ENCODE measurements around the gene CPNE8.

CPNE8 gene

DNA sequence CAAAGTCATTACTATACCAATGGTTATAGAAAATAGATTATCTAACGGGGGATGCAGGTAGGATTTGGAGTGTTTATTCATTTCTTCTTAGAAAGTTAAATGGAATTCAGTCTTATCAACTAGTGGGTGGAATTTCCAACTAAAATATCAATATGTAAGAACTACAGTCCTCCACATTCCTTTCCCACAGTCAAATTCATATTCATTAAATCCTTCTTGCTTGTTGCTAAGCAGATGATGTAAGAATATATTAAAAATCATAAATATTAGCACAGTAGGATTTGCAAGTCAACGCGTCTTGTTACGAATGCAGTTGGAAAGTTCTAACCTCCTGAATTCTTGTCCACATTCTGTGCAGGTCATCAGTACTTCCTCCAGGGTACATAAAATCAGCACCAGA, 259.2 kb downstream of the CPNE8 start:
- DNase-seq = no peak

DNA sequence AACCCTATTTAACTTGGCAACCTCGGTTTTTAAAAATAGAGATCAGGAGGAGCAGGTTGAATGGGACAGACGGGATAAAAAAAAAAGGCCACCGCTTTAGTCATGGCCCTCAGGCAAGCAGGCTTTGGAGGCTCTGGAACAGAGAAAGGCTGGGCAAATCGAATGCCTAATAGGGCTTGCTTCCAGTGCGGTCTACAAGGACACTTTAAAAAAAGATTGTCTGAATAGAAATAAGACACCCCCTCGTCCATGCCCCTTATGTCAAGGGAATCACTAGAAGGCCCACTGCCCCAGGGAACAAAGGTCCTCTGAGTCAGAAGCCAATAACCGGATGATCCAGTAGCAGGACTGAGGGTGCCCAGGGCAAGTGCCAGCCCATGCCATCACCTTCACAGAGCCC, 265.8 kb downstream of the CPNE8 start:
- DNase-seq = no peak

DNA sequence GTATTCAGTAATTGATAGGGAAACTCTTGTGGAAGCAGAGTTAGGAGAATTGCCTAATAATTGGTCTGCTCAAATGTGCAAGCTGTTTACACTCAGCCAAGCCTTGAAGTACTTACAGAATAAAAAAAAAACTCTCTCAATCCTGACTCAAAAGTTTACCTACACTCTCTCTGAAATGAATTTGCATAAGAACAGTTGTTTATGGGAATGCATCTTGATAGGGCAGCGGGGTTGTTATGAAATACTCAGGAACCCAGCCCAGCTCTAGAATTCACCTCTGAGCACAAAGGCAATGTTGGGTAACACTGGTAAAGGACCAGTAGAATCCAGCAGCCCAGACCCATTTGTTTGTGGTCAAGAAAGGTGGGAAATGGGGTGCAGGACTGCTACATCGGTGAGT, 267.0 kb downstream of the CPNE8 start:
- no peak for DNase-seq

DNA sequence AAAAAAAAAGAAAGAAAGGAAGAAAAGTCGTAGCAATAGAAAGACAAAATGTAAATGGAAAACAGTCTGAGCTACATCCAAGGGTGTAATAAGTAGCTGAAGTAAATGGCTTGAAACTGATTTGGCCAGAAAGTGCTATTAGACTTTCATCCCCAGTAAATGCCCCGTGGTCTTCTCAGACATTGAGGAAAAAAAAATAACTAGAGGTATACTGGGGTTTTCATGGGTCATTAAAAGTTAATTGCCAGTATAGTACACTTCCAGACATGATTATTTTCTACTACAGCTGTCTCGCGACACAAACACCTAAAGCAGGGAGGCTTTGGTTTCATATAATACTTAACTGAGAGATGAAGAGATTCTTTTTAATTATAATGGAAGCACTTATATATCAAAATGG, 271.9 kb downstream of the CPNE8 start:
- no peak for DNase-seq

DNA sequence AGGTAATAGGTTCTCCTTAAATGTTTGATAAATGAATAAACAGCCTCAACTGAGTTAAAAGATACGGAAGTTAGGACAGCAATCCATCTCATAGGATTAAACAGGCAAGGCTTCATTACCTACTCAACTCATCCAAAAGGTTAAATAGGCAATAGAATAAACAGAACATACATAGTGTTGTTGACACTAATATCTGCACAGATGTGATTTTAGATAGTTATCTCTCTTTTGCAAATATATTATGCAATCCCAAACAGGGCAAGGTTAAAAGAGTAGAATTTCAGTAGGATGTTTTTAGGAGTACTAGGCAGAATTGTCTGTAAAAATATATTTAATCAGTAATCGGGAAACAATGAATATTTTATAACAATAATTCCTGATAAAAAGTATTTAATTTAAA, 276.3 kb downstream of the CPNE8 start:
- DNase-seq = no peak

DNA sequence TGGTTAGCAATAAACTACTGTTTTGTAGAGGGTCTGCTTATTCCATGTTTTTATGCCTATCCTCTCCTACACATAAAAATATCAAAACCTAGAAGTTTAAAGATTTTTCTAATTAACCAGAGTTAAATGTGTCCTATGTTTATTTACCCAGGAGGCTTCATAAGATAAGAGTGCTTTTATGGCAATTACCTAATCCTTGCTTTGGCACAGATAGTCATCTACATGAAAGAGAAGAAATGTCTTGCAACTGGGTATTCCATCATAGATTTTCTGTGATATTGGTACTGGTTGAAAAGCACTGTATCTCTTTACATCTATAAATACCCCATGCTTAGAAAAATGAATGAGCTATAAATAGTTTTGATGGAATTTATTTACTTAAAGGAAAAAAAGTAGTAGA, 277.1 kb downstream of the CPNE8 start:
- DNase-seq = no peak

DNA sequence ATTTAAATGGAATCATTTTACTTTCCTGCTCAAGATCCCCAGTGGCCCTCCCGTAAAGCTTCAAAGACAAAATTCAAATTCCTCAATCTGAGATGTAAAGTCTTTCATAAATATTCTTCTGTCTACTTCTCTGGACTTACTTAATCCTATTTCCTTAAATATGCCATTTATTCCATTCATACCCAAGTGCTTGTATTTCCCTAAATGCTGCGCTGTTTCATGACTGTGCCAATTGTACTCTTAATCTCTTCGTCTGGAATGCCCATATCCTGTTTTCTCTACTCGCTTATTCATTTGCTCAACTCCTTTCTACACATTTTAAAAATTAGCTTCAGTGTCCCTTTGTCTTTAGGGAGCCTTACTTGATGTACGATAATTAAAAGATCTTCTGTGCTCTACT, 280.1 kb downstream of the CPNE8 start:
- DNase-seq = no peak

DNA sequence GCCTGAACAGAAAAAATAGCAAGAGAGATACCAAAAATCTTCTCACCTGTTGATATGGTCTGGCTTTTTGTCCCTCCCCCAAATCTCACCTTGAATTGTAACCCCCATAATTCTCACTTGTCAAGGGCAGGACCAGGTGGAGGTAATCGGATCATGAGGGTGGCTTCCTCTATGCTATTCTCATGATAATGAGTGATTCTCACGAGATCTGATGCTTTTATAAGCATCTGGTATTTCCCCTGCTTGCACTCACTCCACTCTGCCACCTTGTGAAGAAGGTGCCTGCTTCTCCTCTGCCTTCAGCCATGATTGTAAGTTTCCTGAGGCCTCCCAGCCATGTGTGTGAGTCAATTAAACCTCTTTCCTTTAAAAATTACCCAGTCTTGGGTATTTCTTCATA, 291.2 kb downstream of the CPNE8 start:
- no peak for DNase-seq

DNA sequence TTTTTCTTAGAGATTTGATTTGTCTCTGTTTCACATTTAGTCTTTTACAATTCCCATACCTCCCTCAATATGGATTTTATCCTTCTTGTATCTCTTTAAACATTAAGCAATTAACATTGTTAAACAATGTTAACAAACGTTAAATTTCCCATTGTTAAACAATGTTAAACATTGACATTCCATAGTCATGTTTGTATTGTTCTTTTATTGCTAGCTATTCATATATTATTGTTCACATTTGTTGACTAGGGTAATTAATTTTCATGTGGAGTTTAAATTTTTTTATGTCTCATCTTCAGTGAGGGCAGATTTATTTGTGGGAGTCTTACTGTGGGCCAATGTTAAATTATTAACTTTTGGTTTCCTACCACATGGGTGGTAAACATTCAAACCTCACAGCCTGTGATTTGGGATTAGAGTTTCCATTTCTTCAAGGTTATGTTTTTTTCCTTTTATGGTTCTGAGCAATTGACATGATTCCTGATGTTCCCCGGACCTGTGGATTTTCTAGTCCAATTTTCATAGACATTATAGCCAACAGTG, 294.5 kb downstream of the CPNE8 start:
- DNase-seq = no peak

DNA sequence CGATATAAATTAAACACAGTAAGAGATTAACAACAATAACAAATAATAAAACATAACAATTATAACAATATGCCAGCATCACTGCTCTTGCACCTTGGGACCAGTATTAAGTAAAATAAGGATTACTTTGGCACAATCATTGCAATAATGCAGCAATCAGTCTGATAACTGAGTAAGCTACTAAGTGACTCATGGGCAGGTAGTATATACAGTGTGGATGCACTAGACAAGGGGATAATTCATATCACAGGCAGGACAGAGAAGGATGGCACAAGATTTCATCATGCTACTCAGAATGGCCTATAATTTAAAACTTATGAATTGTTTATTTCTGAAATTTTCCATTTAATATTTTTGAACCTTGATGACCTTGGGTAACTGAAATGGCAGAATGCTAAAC, 298.1 kb downstream of the CPNE8 start:
- no peak for DNase-seq

Data from nucleus accumbens (tissue), 56 donors.